Uterus (tissue), 2 donors: ENCODE data around the gene CD93.

Experiments used
- POLR2A ChIP-seq, 2 donors: fragments of 450-650 bp; IDR thresholded peaks; one replicate each; pipeline ENCODE4 v1.6.1; 2016; ENCODE audit warnings: antibody characterized with exemption in 2 of 2, mild to moderate bottlenecking in 1 of 2, moderate library complexity in 1 of 2
- TF ChIP-seq, protein P1 (sequence below), 4 experiments: fragments of 200-600 bp in 2 of 4; fragments of 450-650 bp in 2 of 4; sonication (generic) in 2 of 4; IDR thresholded peaks; one replicate each; pipeline ENCODE4 v1.5.1; 2016 to 2019; ENCODE audit warnings: antibody characterized with exemption in 4 of 4, mild to moderate bottlenecking in 2 of 4, moderate library complexity in 1 of 4

- TF ChIP-seq, protein P1, sequence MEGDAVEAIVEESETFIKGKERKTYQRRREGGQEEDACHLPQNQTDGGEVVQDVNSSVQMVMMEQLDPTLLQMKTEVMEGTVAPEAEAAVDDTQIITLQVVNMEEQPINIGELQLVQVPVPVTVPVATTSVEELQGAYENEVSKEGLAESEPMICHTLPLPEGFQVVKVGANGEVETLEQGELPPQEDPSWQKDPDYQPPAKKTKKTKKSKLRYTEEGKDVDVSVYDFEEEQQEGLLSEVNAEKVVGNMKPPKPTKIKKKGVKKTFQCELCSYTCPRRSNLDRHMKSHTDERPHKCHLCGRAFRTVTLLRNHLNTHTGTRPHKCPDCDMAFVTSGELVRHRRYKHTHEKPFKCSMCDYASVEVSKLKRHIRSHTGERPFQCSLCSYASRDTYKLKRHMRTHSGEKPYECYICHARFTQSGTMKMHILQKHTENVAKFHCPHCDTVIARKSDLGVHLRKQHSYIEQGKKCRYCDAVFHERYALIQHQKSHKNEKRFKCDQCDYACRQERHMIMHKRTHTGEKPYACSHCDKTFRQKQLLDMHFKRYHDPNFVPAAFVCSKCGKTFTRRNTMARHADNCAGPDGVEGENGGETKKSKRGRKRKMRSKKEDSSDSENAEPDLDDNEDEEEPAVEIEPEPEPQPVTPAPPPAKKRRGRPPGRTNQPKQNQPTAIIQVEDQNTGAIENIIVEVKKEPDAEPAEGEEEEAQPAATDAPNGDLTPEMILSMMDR (IDR thresholded peaks at IDR 0.05), result no peak
- TF ChIP-seq POLR2A (IDR thresholded peaks at IDR 0.05), result no peak
Observed at GRCh38 chr20:23122796-23123655, 36.9 kb upstream of the CD93 start.
